ENCODE measurements around the gene UBASH3A. TPM values are rescaled to one million over a fixed set of nuclear protein-coding genes. Genes with fewer than 3 reads are reported as not detected.

Gene UBASH3A
- total RNA-seq, 2 experiments from 2014 or later = 59.7 to 60.8 TPM

DNA sequence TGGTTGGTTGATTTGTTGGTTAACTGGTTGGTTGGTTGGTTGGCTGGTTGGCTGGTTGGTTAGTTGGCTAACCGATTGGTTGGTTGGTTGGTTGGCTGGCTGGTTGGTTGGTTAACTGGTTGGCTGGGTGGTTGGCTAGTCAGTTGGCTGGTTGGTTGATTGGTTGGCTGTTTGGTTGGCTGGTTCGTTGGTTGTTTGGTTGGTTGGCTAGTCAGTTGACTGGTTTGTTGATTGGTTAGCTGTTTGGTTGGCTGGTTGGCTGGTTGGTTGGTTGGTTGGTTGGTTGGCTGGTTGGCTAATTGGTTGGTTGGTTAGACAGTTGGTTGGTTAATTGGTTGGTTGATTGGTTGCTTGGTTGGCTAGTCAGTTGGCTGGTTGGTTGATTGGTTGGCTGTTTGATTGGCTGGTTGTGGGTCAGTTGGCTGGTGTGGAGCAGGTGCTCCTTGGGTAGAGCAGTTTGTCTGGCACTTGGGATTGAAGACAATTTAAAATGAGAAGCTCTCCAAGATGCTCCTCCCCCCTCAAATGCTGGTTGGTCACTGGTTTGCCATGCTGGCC lies 85.4 kb downstream of the UBASH3A start:
- intact Hi-C loops (cut with DNase I, micrococcal nuclease) = loop anchor here in 1 of 2 experiments (1.0 kb wide), 1 partner anchor 24 kb away; no protein-coding TSS in a partner anchor
- ChIA-PET CTCF (no interaction called here), POLR2A (no interaction called here)
- no peak overlapping the region for H3K27ac Mint-ChIP-seq
- TF ChIP-seq, protein P1, sequence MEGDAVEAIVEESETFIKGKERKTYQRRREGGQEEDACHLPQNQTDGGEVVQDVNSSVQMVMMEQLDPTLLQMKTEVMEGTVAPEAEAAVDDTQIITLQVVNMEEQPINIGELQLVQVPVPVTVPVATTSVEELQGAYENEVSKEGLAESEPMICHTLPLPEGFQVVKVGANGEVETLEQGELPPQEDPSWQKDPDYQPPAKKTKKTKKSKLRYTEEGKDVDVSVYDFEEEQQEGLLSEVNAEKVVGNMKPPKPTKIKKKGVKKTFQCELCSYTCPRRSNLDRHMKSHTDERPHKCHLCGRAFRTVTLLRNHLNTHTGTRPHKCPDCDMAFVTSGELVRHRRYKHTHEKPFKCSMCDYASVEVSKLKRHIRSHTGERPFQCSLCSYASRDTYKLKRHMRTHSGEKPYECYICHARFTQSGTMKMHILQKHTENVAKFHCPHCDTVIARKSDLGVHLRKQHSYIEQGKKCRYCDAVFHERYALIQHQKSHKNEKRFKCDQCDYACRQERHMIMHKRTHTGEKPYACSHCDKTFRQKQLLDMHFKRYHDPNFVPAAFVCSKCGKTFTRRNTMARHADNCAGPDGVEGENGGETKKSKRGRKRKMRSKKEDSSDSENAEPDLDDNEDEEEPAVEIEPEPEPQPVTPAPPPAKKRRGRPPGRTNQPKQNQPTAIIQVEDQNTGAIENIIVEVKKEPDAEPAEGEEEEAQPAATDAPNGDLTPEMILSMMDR (IDR thresholded peaks at IDR 0.05) = no peak
- H3K4me1 ChIP-seq (ENCODE audit: insufficient read depth, low read length) = peaks cover 3% of the 10 kb centered on the region
- no peak overlapping the region for H3K27ac ChIP-seq (ENCODE audit: low read depth in 1 of 2, low read length in 2 of 2)
- peaks cover 6% of the 10 kb centered on the region for H3K4me1 Mint-ChIP-seq (ENCODE audit: low read depth)
- peaks cover 13% of the 10 kb centered on the region for H3K27me3 Mint-ChIP-seq
- no peaks in the 10 kb centered on the region for H3K36me3 ChIP-seq (ENCODE audit: insufficient read depth, low read length)
- H3K9me3 Mint-ChIP-seq = no peaks in the 10 kb centered on the region
- no peaks in the 10 kb centered on the region for H3K36me3 Mint-ChIP-seq (ENCODE audit: low read depth)
- no peak overlapping the region for H3K4me3 ChIP-seq (ENCODE audit: low read length)
- peaks cover 0 to 6% of the 10 kb centered on the region in 2 experiments for H3K9me3 ChIP-seq (ENCODE audit: control insufficient read depth in 1 of 2, insufficient read depth in 1 of 2, low read length in 2 of 2)
- H3K4me3 Mint-ChIP-seq = no peak overlapping the region
- no peaks in the 10 kb centered on the region for H3K27me3 ChIP-seq (ENCODE audit: control insufficient read depth in 1 of 2, insufficient read depth in 2 of 2, low read length in 2 of 2)
- ATAC-seq (ENCODE audit: poor library complexity) (no peak), DNase-seq (no peak)

DNA sequence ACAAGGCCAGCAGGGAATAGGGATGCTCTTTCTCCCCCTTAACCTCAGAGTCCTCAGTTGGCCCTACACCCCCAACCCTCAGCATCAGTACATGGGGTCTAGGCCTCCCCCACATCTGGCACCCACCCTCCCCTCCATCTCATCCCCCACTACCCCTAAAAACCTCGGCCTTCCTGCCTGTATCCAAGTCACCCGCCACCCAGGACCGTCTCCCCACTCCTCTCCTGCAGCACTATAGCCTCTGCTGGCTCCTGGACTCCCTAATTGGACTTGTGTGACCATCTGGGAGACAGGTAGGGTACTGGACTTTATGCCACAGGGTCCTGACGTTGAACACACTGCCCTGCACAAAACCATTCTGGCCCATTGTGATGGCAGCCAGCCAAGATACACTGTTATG lies 86.3 kb downstream of the UBASH3A start:
- CTCF ChIA-PET = no interaction called here
- no peak overlapping the region for H3K27ac Mint-ChIP-seq
- Histone ChIP-seq H3K4me1 (ENCODE audit: insufficient read depth, low read length) (peaks cover 3% of the 10 kb centered on the region), H3K9me3 (ENCODE audit: control insufficient read depth in 1 of 2, insufficient read depth in 1 of 2, low read length in 2 of 2) (peaks cover 0 to 6% of the 10 kb centered on the region in 2 experiments), H3K4me3 (ENCODE audit: low read length) (no peak overlapping the region), H3K27ac (ENCODE audit: low read depth in 1 of 2, low read length in 2 of 2) (no peak overlapping the region), H3K36me3 (ENCODE audit: insufficient read depth, low read length) (no peaks in the 10 kb centered on the region), H3K27me3 (ENCODE audit: control insufficient read depth in 1 of 2, insufficient read depth in 2 of 2, low read length in 2 of 2) (no peaks in the 10 kb centered on the region)
- ATAC-seq (ENCODE audit: poor library complexity) = no peak
- intact Hi-C loops (cut with DNase I, micrococcal nuclease) = loop anchor here in 1 of 2 experiments (1.0 to 5.0 kb wide), 2 partner anchors 25 to 38 kb away; no protein-coding TSS in a partner anchor
- no peaks in the 10 kb centered on the region for H3K9me3 Mint-ChIP-seq
- POLR2A ChIA-PET = interaction anchor here (1.2 kb wide), 1 partner anchor 38 kb away, joined by 4 read pairs; no protein-coding TSS in a partner anchor
- no peak overlapping the region for H3K4me3 Mint-ChIP-seq
- TF ChIP-seq, protein P1 (IDR thresholded peaks at IDR 0.05) = no peak
- H3K4me1 Mint-ChIP-seq (ENCODE audit: low read depth) = peaks cover 6% of the 10 kb centered on the region
- H3K27me3 Mint-ChIP-seq = peaks cover 13% of the 10 kb centered on the region
- no peaks in the 10 kb centered on the region for H3K36me3 Mint-ChIP-seq (ENCODE audit: low read depth)
- DNase-seq = no peak

DNA sequence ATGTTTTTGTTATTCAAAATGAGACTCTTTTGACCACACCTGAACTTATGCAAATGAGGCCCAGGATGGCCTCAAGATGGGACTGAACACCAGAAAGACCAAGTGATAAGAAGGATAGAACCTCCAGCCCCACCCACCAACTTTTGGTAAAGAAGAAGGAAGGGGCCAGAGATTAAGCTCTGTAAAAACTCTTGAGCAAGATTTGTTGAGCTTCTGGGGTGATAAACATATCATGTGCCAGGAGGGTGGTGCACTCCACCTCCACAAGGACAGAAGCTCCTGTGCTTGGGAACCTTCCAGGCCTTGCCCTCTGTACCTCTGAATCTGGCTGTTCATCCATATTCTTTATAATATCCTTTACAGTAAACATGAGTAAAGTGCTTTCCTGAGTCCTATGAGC lies 87.0 kb downstream of the UBASH3A start:
- intact Hi-C loops (cut with DNase I, micrococcal nuclease) = loop anchor here in 1 of 2 experiments (5.0 kb wide), 1 partner anchor 38 kb away; no protein-coding TSS in a partner anchor
- H3K4me1 Mint-ChIP-seq (ENCODE audit: low read depth) = peaks cover 8% of the 10 kb centered on the region
- no peak overlapping the region for H3K27ac Mint-ChIP-seq
- H3K9me3 ChIP-seq (ENCODE audit: control insufficient read depth in 1 of 2, insufficient read depth in 1 of 2, low read length in 2 of 2) = peaks cover 0 to 6% of the 10 kb centered on the region in 2 experiments
- no peaks in the 10 kb centered on the region for H3K9me3 Mint-ChIP-seq
- no peak overlapping the region for H3K4me3 ChIP-seq (ENCODE audit: low read length)
- no peak overlapping the region for H3K27ac ChIP-seq (ENCODE audit: low read depth in 1 of 2, low read length in 2 of 2)
- CTCF ChIA-PET = no interaction called here
- no peaks in the 10 kb centered on the region for H3K36me3 Mint-ChIP-seq (ENCODE audit: low read depth)
- no peaks in the 10 kb centered on the region for H3K27me3 ChIP-seq (ENCODE audit: control insufficient read depth in 1 of 2, insufficient read depth in 2 of 2, low read length in 2 of 2)
- POLR2A ChIA-PET = interaction anchor here (1.2 kb wide), 1 partner anchor 37 kb away, joined by 4 read pairs; no protein-coding TSS in a partner anchor
- no peak overlapping the region for H3K4me3 Mint-ChIP-seq
- DNase-seq = no peak
- peaks cover 13% of the 10 kb centered on the region for H3K27me3 Mint-ChIP-seq
- peaks cover 7% of the 10 kb centered on the region for H3K4me1 ChIP-seq (ENCODE audit: insufficient read depth, low read length)
- TF ChIP-seq, protein P1 (IDR thresholded peaks at IDR 0.05) = no peak
- H3K36me3 ChIP-seq (ENCODE audit: insufficient read depth, low read length) = no peaks in the 10 kb centered on the region
- no peak for ATAC-seq (ENCODE audit: poor library complexity)

All from CD4-positive, alpha-beta T cell (primary cell).